Measurements from ENCODE around the gene CYSRT1.

CYSRT1 gene

GRCh38 chr9:137224830-137225694 is at the start of gene CYSRT1:
CYSRT1 (plus strand) TSS chr9:137225174; CDS start chr9:137225622, 448 bp downstream.
- DNase-seq (ENCODE audit: low read depth): no peak

DNA sequence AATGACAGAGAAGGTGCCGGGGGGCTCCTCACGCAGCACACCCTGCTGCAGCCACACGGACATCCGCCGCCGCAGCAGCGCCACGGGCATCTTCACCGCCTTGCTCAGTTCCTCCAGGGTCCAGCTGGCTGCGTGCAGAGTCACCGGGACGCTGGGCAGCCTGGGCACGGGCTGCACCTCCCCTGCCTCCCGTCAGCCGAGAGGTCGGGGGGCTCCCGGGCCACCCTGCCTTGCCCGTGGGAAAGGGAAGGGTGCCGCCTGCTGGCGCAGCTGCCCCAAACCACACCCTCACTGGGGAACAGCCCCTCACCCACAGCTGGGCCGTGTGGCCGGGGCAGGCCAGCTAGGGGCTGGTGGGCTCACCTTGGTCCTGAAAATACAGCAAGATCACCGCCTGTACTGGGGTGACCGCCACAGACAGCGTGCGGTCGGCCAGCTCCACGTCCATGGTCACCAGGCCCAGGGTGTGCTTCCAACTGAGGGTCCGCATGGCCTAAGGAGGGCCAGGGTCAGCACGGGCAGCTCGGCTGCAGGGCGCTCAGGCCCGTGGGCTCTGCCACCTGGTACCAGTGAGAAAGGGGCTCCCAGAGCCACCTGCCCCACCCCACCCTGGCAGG is 49.5 kb upstream of the CYSRT1 start:
- DNase-seq (ENCODE audit: low read depth): no peak

DNA sequence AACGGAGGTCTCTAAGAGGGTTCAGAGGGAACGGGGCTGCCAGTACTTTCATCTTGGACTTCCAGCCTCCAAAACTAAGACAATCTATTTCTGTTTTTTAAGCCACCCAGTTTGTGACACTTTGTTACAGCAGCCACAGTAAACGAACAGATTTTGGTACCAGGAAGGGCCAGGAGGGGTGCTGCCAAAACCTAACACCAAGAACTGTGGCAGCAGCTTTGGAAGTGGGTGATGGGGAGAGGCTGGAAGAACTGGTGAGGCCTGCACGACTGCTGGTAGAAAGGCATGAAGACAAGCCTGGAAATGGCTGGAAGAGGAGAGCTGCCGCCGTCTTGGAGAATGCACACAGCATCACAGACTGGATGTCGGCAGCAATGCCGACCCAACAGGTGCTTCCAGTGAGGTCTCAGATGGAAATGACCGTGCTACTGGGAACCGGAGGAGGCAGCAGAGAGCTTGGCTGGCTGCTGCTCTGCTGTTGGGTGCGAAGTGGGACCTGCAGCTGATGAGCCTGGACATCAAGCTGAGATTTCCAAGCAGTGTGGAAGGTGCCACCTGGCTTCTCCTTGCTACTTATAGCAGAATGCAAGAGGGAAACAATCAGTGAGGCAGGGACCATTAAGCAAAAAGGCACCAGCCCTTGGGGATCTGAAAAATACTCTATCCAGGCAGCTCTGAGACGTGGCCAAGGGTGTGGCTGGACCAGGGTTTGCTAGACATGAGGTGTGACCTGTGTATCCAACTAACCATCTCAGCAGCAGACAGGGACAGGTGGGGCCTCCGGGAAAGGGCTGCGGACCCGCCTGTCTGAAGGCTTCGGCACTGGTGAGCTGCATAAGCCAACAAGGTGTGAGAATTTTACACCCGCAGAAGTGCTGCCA is 48.4 kb upstream of the CYSRT1 start:
- DNase-seq (ENCODE audit: low read depth): no peak

GRCh38 chr9:137178201-137178938 is 46.6 kb upstream of the CYSRT1 start:
- DNase-seq (ENCODE audit: low read depth): no peak

DNA sequence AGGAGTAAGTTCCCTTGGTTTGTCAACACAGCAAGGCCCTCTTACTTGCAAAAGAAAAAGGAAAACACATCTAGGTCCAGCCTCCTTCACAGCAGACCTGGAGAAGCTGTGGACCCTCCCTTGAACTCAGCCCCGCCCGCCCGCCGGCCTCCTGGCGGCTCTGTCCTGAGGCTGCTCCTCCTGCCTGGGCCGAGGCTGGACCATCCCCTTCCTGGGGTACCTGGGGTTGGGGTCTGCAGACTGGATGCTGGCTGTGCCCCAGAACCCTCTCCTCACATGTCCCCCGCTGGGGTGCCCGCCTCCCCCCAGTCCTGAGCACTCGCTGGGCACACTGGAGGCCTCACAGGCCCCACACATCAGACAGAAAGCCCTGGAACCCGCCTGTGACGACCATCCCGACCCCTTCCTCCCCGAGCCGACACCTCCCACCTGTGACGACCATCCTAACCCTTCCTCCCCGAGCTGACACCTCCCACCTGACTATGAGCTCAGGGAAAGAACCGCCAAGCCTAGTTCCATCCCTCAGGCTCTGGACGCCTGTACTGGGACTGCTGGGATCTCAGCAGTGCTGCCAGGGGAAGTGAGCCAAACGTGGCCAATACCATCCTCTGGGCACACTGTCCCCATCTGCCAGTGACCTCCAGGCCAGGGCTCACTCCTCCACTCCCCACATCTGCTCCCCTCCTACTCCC is 45.9 kb upstream of the CYSRT1 start:
- no peak for DNase-seq (ENCODE audit: low read depth)

GRCh38 chr9:137179761-137180160 is 45.2 kb upstream of the CYSRT1 start:
- DNase-seq (ENCODE audit: low read depth): no peak

GRCh38 chr9:137180491-137180890 is 44.5 kb upstream of the CYSRT1 start:
- no peak for DNase-seq (ENCODE audit: low read depth)

- no peak for DNase-seq (ENCODE audit: low read depth)
These were observed 43.3 kb upstream of the CYSRT1 start for GRCh38 chr9:137181680-137182079.

GRCh38 chr9:137182836-137183235 is 42.1 kb upstream of the CYSRT1 start:
- DNase-seq (ENCODE audit: low read depth): no peak

GRCh38 chr9:137183980-137184595 is 40.9 kb upstream of the CYSRT1 start:
- DNase-seq (ENCODE audit: low read depth): no peak

- no peak for DNase-seq (ENCODE audit: low read depth)
These were observed 39.9 kb upstream of the CYSRT1 start for GRCh38 chr9:137184881-137185660.

DNA sequence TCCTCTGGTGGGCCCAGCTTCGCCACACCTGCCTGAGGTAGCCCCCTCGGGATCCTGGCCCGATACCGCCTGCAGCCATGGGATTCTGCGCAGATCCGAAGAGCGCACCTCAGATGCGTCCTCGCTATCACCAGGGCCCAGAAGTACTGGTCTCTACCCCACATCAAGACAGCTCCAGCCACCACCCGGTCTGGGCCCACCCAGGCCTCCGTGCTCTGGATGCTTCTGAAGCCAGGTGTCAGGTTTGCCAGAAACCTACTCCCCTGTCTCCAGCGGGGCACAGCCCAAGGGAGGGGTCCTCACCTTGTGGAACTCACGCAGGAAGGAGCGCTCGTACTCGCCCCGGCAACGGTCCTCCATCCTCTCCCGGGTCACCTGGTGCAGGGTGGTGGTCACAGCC is 39.1 kb upstream of the CYSRT1 start:
- DNase-seq (ENCODE audit: low read depth): no peak

- DNase-seq (ENCODE audit: low read depth): no peak
These were observed 38.6 kb upstream of the CYSRT1 start for GRCh38 chr9:137186385-137186784.

DNA sequence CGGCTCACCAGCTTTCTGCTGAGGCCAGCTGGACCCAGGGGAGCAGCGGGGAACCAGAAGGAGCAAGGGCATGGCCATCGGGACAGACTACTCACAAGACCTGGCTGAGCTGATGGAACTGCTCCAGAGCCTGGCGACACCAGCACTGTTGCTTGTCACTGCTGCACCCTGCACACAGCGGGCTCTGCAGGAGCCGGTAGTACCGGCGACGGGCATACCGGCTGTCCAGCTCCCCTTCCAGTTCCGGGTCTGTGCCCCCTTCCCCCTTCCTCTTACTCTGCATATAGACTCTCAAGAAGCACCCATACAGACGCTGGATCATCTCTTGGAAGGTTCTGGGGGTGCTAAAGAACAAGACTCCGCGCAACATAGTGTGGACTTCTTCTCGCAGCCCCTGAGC is 37.6 kb upstream of the CYSRT1 start:
- no peak for DNase-seq (ENCODE audit: low read depth)

GRCh38 chr9:137188086-137188489 is 36.9 kb upstream of the CYSRT1 start:
- no peak for DNase-seq (ENCODE audit: low read depth)

DNA sequence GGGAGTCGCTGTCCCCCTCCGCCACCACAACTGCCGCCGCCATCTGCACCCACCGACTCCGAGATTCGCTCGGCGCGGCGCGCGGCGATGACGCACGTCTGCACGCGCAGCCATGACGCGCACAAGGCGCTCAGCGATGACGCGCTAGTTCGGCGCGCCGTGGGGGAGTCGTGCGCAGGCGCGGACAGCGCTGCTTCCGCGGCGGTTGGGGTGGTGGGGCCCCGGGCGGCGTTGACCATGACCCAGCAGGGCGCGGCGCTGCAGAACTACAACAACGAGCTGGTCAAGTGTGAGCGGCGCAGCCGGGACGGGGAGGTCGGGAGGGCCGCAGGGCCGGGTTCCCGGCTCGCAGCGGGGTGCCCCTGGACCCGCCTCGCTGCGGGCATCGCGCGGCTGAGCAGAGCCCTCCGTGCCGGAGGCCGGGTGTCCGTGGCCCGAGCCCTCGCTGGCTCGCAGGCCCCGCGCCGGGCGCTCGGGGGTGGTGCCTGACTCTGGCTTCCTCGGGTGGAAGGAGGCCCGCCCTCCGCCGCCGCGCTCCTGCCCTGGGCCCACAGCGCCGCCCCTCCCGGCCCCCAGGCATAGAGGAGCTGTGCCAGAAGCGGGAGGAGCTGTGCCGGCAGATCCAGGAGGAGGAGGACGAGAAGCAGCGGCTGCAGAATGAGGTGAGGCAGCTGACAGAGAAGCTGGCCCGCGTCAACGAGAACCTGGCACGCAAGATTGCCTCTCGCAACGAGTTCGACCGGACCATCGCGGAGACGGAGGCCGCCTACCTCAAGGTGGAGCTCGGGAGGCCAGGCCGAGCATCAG is 36.3 kb upstream of the CYSRT1 start, which contains the start of the genes ANAPC2 and SSNA1:
TSS of gene ANAPC2 (minus strand) at position 71 of the 807 bp plus-strand sequence. CDS start at position 43, 28 bp downstream.
TSS of gene SSNA1 (plus strand) at position 187 of the 807 bp plus-strand sequence. CDS start at position 238, 51 bp downstream.
- peak; percentile 75 for DNase-seq (ENCODE audit: low read depth)

DNA sequence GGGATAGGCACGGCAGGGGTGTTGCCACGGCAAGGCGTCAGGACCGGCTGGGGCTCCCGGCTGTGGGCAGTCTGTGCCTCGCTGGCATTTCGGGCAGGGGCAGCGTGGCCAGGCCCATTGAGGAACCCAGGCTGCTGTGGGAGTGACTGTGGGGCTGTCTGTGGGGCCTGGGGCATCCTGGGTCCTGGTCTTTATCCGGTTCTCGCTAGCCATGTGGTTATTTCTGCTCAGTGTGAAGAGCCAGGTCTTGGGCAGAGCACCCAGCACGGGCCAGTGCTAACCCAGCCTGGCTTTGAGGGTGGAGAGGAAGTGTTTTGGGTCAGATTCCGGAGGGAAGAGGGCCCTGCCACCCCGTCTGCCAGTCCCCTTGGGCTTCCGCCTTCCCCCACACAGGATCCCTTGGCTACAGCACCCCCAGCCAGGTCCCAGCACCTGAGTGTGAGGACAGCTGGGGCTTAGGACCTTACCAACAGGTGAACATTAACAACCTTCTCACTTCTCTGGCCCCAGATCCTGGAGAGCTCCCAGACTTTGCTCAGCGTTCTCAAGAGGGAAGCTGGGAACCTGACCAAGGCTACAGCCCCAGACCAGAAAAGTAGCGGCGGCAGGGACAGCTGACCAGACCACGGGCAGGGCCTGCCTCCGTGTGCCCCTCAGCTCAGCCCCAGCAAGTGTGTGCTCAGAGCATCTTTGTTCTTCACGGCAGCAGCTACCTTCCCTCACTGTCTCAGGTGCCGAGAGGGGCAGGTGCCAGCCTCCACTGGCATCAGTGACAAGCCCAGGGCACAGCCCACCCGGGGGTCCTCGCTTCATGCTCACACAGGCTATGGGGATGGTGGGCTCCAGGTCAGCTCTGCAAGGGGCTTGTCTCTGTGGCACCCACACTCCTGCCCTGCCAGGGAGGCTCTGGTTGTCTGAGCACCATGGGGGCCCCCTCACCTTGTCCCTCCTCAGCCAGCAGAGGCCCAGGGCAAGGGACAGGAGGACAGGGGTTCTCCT is 35.4 kb upstream of the CYSRT1 start:
- no peak for DNase-seq (ENCODE audit: low read depth)
